ENCODE results near the gene TEX101.

Gene TEX101

DNA sequence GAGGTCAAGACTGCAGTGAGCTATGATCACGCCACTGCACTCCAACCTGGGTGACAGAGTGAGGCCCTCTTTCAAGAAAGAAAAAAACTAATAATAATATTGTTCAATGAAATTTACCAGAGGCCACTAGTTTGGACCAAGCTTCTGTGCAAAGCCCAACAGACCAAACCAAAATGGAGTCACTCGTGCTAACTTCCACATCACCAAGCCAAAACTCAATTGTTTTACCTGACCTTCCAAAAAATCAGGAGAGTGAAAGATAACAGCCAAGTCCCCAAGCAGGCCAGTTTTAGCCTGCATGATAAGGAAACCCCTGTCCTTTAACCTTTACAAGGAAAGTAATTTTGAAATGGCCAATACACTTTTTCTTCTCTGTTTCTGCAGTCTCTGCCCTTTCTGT lies 30.7 kb downstream of the TEX101 start:
- Histone ChIP-seq H3K27ac (no peak overlapping the region), H3K4me3 (no peak overlapping the region)
- no peak for DNase-seq (ENCODE audit: low spot score)
- no peak for TF ChIP-seq CTCF (IDR thresholded peaks at IDR 0.05)

DNA sequence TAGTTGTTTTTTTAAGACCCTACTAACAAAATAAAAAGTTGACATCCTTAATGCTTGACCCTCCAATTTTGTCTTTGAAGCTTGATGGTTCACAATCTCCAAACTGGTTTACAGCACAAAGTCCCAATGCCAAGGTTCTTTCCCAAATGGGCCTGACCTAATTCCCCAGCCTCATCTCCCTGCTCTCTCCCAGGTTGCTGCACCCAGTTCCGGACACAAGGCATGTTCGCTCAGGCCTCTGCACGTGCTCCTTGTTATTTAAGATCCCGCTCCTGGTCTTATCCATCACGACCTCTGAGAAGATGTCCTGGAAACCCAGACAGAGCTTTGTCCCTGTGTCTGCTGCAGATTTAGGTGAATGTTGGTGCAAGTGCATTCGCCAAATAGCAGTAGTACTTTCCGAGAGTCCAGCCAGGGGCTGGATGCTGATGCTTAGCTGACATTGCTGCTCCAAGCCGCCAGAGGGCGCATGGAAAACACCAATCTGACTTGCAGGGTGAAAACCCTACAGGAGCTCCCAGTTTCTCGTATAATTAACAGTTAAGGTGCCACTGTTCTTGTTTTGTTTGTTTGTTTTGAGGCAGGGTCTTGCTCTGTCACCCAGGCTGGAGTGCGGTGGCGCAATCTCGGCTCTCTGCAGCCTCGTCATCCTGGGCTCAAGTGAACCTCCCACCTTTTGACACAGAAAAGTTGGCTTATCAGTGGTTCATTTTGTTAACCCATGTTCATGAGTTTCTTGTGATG lies 32.2 kb downstream of the TEX101 start:
- H3K4me3 ChIP-seq: no peak overlapping the region
- no peak for DNase-seq (ENCODE audit: low spot score)
- TF ChIP-seq CTCF (IDR thresholded peaks at IDR 0.05): peak; percentile 91
- H3K27ac ChIP-seq: no peak overlapping the region

- Histone ChIP-seq H3K27ac (no peak overlapping the region), H3K4me3 (no peak overlapping the region)
- no peak for TF ChIP-seq CTCF (IDR thresholded peaks at IDR 0.05)
Observed at GRCh38 chr19:43447655-43448054, 33.0 kb downstream of the TEX101 start.

GRCh38 chr19:43450545-43450997 lies 35.9 kb downstream of the TEX101 start:
- Histone ChIP-seq H3K4me3 (no peak overlapping the region), H3K27ac (no peak overlapping the region)
- no peak for DNase-seq (ENCODE audit: low spot score)
- no peak for TF ChIP-seq CTCF (IDR thresholded peaks at IDR 0.05)

More at GRCh38 chr19:43447655-43448054, 33.0 kb downstream of the TEX101 start:
- DNase-seq (ENCODE audit: low spot score): no peak

DNA sequence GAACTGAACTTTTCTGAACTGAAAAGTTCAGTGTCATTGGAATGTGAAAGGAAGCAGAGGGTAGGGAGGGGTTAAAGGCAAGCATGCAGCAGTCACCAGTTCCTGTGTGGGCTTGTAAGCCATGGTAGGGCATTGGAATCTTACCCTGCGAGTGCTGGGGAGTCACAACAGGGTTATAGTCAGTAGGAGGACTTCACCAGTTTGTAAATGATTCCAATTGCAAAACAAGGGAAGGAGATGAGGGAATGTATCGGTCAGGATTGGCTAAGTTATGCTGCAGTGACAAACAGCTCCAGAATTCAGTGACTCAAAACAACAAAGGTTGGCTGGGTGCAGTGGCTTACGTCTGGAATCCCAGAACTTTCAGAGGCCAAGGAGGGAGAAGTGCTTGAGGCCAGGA lies 37.9 kb downstream of the TEX101 start:
- TF ChIP-seq CTCF (IDR thresholded peaks at IDR 0.05): no peak
- no peak for DNase-seq (ENCODE audit: low spot score)
- Histone ChIP-seq H3K4me3 (no peak overlapping the region), H3K27ac (no peak overlapping the region)

DNA sequence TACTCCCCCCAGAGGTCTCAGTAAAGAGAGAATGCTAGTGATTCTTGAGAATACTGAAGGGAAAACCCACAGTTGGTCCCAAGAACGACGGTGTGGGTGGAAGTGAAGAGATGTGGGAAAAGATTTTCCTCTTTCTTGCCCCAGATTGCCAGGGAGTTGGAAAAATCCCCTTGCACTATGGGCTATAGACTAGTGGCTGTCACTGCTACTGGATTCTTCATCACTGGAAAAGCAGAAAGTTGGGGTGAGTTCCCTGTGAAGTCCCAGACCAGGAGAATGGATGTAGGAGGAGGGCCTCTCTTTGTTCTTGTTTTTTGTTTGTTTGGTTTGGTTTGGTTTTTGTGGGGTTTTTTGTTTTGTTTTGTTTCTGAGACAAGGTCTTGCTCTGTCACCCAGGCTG lies 39.3 kb downstream of the TEX101 start:
- Histone ChIP-seq H3K27ac (no peak overlapping the region), H3K4me3 (no peak overlapping the region)
- DNase-seq (ENCODE audit: low spot score): no peak
- TF ChIP-seq CTCF (IDR thresholded peaks at IDR 0.05): no peak
